Hypothalamus (tissue), 51 donors: ENCODE measurements around the gene SFXN5.

Experiments used
- DNase-seq, 51 donors: peaks; one replicate each; lab custom pipeline; 2025; lab: John Stamatoyannopoulos, UW

The SFXN5 gene

DNA sequence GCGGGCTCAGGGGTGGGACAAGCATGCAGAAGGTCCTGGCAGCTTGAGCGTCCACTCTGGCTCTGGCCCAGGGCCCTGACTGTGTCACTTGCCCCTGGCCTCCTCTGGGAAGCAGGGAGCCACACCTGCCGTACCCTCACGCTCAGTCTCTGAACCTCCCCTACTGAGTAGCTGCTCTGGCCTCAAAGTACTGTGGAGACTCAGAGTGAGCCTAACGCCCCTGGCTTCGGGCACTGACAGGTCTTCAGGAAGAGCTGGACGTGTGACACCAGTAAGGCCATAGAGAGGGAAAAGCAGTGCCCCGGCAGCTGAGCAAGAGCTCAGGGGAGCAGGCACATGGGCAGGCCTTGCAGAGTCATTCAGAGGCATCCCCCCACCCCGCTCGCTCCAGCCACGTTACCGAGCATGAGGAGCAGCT is 73.3 kb downstream of the SFXN5 start:
- no peak for DNase-seq

DNA sequence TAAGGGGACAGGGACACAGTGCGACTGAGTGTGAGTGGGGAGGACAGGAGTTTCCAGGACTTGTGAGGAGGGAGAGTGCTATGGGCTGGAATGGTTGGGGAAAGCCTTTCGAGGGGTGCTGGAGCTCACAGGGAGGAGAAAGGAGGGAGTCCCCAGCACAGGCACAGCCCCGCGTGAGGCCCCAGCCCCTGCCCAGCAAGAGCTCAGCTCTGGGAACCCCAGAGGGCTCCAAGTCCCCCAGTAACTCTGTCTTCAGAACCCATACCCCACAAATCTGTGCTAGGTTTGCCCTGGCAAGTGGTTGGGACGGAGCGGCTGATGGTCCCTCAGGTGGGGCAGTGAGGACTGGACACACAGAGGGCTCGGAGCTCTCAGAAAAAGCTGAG is 75.4 kb downstream of the SFXN5 start:
- DNase-seq: no peak

DNA sequence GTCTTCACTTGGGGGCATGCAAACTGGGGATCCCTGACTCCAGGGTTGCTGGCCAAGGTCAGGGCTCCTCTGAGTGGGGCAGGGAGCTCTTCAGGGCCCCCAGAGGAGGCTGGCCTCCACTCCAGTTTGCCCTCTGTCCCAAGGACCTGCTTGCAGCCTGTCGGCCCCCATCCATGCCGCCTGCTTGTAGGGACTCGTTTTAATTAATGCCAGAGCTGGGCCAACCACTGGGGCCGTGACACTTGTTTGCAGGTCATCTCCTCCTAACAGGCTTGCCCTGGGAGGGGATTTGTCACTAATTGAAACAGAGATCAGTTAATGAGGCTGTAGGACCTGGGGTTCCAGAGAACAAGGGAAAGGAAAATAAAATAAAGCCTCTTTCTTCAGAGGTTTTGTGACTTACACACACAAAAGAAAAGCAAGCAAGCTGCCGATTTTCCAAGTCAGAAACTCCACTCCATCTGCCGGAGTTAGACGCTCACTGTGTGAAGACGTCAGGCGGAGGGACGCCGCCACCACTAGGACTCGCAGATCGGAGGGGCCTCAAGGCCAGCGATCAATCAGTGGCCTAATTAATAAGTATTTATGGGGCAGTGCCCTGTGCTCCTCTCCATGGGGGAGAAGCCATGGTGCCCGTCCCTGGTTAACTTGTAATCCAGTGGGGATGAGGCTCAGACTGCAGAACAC is 75.9 kb downstream of the SFXN5 start:
- no peak for DNase-seq

DNA sequence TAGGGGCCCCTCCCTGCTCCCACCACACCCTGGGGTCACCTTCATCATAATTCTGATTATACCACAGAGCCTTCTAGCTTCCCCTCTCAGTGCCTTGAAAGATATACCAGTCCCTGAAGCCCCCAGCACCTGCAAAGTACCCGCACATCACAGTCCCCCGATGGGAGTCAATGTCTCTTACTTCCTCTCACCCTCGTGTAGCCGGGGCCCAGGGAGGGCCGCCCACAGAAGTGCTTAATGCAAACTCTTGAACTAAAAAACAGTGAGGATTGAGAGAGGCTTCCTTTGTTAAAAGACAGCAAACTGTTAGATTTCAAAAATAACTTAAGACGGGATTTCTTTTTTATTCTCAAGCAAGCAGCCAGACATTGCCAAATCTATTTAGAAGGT is 76.5 kb downstream of the SFXN5 start:
- DNase-seq: no peak

DNA sequence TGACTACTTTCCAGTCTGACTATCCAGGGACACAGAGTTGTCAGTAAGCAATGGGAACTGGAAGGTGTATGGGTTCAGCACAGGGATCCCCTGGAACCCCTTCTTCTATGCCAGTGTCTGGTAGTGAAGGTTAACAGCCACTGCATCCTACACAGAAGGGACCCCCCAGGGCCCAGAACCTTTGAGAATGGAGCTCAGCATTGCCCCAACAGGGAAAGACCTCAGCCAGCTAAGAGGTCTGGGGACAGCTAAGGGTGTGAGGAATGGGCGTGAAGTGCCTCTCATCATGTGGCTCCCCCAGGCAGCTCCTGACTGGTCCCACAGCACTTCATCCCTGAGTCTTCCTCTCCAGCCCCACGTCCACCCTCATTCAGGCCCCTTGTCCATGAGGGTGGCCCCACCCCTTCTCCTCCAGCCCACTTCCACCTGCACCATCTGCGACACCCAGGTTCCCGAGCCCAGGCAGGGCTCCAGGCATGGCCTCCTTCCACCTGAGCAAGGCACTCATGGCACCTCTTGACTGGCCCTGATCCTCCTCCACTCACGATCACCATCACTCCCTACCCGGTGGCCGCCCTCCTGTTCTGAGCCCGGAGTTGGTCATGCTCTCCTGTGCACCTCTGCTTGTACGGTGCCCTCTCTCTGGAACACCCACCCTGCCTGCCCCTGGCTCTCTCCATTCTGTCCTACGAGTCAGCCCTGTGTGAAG is 77.1 kb downstream of the SFXN5 start:
- DNase-seq: no peak

DNA sequence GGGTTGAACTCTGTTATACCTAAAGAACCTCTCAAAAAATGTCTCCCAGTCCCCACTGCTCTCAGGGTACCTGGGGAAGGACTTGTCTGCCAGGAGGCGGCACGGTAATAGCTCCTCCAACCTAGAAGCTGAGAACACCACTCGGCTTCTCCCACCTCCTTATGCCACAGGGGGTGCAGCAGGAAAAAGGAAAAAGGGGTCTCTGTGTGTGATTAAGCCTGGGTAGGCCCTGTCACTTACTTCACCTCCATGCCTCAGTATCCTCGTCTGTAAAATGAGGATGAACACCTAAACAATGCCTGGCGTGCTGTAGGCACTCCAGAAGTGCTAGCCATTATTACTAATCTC is 77.6 kb downstream of the SFXN5 start:
- no peak for DNase-seq

DNA sequence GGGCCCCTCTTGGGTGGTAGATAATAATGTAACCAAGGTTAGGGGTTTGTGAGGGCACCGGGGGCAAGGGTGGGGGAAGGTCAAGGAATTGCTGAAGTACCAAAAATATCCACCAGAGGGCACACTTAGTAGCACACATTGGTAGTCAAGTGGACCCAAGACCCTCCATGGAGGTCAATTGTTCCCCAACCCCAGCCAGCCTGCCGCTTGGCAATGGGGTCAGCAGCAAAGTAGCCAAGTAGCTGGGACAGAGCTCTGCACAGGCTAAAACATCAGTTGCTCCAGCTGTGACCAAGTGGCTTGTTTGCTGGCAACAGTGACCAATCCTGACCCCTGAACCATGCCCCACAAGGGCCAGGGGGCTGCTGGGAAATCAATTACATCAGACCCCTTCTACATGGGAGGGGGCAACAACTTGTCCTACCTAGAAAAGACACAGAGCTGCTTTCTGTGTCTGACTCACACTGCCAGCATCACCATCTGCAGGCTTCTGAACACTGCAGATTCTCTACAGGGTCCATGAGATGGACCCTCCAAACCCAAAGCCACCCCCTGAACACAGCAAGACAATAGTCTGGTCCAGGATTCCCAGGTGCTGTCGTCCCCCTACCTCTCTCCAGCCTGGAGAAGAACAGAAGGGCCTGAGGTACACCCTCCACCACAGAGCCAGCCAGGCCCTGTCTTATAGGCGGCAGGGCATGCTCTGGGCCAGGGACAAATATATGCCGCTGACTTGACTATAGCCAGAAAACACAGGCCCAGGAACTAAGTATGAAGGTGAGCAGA is 78.2 kb downstream of the SFXN5 start:
- DNase-seq: peak in 10 of 51 donors; percentile 4 to 32 (median 20)

DNA sequence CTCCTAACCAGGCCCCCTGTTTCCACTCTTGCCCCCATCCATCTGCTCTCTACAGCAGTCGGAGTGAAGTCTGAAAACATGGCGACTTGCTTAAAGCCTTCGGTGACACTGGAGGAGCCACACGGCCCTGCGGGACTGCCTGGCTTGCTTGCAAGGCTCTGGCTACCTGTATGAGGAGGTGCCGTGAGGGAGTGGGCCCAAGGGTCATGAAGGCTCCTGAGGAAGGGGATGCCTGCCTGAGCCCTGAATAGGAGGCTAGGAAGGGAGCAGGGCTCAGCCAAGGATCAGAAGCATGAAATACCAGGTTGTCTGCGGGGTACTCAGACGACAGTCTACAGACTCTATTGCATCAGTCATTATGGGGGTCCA is 78.8 kb downstream of the SFXN5 start:
- DNase-seq: no peak

DNA sequence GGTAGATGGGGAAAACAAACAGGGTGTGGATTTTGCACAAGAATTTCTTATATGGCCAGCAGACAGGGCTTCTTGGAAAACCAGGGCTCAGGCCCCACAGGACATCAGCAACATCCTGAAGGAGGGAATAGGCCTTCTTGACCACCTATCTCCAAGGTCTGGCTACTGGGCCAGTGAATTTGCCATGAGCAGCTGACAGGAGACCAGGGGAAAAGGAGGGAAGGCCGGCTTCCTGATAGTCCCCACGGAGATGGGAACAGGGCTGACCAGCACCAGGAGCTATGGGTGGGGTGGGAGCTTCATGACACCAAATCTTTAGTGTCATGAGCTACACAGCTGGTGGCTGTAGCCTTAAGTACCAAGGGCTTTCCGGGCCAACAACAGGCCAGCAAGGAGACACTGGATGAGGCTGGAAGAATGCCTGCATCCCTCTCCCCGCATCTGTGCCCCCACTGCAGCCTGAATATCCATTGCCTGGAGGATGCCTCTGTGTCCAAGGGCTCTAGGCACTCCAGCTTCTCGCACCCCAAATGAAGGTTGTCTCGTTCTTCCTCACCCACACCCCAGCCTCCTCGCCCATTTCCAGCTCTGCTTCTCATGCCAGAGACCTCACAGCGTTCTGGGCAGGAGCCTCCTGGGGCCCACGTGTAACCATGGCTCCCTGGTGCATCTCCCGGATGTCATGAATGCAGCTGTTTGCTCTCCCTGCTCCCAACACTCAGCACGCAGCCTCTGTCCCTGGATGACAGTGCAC is 79.4 kb downstream of the SFXN5 start:
- DNase-seq: no peak

DNA sequence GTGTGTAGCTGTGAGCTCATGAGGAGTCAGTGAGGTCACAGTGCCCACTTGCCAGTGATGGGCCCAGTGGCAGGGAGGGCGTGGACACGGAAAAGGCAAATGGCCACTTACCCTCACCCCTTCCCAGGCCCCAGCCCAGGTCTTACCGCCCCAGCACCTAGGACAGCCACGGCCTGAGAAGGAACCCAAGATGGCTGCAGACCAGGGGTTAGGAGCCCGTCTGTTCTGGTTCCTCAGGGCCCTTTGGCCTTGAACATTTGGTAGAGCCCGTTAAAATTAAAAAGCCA is 80.1 kb downstream of the SFXN5 start:
- DNase-seq: no peak

DNA sequence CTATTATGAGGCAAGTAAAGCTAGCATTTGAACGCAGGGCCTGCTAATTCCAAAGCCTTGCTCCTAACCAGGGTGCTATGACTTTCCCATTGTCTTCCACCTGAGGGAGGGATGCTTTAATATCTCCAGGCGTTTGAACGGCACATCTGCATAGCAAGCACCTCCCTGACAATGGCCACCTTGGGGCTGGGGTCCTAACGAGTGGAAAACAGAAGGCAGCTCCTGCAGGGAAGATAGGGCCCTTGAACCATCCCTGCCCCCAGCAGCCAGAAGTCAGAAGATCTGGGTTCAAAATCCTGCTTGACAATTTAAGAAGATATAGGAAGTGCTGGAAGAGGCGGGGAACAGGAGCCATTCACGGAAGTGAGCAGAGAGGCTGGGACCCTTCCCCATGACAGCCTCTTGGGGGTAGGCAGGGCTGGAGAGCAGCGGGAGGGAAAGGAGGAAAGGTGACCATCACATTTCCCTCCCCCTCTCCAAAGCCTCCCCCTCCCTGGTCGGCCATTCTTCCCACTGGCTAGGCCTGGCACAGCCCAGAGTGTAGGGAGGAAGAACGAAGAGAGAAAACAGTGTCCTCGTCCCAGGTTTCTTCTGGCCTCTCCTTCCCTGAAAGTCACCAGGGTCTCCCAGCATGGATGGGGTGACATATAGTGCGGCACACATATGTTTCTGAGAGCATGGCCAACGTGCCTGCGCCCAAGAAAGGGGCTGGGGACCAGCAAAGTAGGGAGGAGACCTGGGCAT is 80.6 kb downstream of the SFXN5 start:
- no peak for DNase-seq

DNA sequence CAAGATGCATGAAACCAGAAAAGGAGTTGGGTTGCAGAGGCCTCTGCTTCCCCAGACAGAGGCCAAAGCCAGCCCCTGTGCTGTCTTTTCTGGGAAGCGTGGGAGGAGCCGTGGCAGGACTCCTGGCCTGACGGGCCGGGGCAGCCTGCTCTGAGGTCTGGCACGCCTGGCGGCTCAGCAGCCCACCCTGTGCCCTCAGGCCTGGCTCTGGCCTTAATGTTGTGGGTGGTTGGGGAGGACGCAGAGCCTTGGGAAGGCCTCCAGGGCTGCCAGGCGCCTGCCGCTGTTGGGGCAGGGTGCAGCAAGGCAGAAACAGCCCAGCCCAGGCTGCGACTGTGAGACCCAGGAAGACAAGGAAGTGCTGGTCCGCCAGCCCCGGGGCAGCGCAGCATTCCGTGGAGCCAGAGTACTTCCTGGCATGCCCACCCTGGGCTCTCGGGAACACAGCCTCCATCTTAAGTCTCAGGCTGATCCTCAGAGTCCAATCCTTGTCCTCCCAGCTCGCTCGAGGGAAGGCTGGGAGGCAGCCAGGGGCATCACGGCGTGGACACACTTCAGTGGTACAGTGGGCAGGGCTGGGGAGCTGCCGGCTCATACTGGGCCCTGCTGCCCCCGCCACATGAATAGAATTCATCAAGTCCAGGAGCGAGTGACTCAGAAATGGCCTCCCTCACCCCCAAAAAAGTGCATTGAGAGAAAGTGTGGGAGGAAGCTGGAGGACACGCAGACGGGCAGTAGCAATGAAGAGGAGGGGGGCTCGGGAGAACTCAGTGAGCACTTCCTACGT is 81.5 kb downstream of the SFXN5 start:
- DNase-seq: peak in 16 of 51 donors; percentile 22 to 58 (median 44)

DNA sequence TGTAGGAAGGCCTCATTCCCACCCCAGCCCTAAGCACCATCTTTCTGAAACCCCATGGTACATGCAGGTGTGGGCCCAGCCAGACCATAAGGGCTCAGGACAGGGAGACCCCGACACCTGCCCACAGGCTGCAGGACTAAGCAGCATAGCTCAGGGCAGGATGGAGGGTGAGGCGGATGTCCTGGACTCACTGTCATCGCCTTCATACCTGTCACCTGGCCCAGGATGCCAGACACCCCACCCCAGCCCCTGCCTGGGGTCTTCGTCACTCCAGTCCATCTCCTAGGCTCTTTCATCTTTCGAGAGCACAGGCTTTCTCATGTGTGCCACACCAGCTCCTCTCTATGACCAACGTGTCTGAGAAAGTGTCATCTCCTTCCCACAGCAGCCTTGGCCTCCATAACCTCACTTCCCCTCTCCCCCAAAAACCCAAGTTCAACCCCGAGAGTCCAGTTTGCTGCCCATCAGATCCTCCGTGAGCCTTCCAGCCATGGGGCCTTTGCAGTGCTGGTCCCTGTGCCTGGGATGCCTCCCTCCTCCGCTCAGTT is 82.7 kb downstream of the SFXN5 start:
- no peak for DNase-seq

DNA sequence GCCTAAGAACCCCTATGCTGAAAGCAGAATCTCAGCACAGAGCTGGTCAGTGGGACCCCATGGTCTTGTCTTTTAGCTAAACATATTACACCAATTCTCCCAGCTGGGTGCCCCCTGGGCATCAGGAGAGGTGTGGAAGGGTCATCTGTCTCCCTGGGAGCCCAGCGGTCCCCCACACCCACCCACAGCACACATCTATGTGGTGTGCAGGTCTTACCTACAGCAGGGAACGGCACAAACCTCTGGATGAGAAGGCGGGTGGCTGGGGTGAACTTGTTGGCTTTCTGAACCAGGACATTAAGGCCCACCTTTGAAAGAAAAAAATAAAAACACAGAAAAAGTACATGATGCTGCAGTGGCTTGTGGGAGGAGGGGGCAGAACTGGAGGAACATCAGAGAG is 83.5 kb downstream of the SFXN5 start:
- no peak for DNase-seq

DNA sequence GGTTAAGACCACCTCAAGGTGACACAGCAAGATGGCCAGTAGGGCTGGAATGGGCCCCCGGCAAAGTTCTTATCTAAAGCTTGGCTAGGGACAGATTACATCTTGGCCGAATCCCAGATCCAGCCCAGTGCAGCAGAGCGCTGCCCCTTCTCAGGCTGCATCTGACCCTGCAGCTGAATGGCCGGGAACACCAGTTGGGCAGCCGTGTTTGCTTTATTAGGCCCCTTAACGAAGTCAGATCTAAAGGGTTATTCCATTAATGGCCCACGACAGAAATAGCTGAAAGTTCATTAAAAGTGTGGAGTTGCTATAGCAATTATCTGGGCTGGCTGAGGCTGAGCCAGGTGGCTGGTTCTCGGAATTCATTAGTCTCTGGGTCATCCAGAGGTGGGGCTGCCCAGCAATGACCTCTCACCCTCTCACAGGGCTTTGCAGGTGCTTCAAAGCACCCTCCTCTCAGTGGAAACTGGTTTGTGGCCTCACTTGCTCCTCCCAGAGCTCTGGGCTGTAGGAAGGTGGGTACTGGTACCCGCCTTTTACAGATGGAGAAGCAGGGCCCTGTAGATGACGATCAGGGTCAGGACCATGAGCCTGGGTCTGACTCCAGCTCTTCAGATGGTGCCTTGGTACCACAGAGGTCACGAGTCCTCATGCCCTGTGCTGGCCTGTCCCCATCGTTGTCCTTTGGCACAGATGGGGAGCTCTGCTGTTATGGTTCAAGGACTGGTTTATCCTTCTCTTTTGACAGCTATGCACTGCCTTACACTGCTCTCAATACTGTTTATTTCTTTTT is 85.4 kb downstream of the SFXN5 start:
- DNase-seq: no peak

DNA sequence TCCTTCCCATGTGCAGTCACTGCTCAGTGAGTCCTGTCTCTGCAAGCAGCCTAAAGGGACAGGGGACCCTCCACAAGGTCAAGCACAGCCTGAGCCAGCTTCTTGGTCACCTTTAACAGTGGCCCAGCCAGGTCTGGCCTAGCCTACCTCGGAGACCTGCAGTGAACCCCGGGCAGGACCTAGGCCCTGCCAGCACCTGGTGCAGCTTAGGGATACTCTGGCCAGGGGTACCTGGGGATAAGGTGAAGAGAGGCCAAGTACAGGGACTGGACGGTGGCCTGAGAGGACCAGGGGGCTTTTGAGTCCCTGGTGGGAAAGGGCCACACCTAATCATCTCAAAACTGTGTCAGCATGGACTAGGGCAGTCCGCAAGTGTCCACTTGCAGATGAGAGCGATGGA is 86.4 kb downstream of the SFXN5 start:
- DNase-seq: no peak

DNA sequence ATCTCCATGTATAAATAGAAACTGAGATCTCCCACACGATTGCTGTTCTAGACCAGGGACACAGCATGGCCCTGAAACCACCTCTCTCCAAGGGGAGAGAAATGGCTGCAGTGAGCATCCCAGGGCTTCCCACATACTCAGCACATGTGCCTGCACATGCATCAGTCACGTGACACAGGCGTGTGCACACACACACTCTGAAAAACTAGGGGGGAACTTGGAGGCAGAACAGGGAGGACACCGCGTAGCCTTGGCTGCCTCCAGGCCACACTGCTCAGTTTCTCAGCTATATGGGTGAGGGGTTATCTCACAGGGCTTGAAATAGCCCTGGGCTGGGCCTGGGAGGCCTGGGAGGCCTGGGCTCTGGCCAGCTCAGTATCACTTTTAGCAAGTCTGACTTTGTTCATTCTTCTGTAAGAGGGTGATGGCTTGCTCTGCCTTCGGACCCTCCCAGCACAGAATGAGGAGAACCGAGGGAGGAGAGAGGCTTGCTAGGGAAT is 87.3 kb downstream of the SFXN5 start:
- DNase-seq: no peak

DNA sequence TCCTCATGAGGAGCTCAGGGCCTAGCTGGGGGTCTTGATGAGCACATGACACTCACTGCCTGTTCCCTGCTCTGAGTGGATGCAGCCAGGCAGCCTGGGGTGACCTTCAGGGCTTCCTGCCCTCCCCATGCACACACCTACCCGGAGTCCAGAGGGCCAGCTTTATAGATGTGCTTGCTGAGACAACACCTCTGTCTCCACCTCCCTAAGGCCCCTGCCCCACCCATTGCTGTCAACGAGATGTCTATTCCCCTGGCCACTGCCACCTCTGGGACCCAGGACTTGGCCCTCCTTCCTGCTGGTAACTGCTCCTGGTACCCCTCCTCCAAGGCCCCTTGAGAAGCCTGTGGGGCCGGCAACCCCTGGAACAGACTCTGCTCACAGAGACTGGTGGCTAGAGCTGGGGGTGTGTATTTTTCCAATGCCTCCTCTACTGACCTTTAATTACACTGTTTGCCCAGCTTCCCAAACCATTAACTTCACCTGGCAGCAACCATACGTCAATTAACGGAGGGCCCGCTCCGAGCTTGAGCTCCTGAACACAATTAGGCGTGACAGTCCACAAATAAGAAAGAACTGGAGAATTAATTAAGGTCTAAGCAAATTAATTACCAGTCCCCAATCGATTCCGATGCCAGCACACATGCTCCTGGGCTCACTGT is 87.9 kb downstream of the SFXN5 start:
- DNase-seq: no peak
